Pancreas (tissue), 10 donors: ENCODE measurements around the gene UBE2H. TPM values are rescaled to one million over a fixed set of nuclear protein-coding genes. Genes with fewer than 3 reads are reported as not detected.
A peak's percentile ranks its signal among the peaks of the same experiment; 100 is the strongest.
"Not testable (repeated sequence)": the region's sequence is repeated elsewhere in the genome, so short reads cannot be mapped to it uniquely, and the experiment has no call there.

Experiments used
- ATAC-seq, 4 donors: fragments of 200-7000 bp; cut with Tn5 transposase; one replicate each; pipeline versions ENCODE4 v1.8.0 to v1.9.1; 2020; ENCODE audit warnings: mild to moderate bottlenecking in 4 of 4, moderate library complexity in 4 of 4
- DNase-seq, 6 donors: peaks; one replicate each; pipeline ENCODE4 v3.0.0-alpha.2; 2020
- FAIRE-seq: peaks from 2 replicates; lab custom pipeline; 2012; peaks lifted over from hg19 to GRCh38; lab: Jason Lieb, UNC
- H3K27ac ChIP-seq, 4 donors: fragments of 200-600 bp; sonication (generic); 1 replicate in 3 of 4; 2 replicates in 1 of 4; pipeline versions ENCODE4 v1.5.0 to v1.8.0; 2020
- H3K27me3 ChIP-seq, 4 donors: fragments of 200-600 bp; one replicate each; pipeline ENCODE4 v1.8.0; 2021
- H3K36me3 ChIP-seq, 3 donors: fragments of 200-600 bp; sonication (generic) in 1 of 3; one replicate each; pipeline versions ENCODE4 v1.5.0 to v1.8.0; 2020 to 2021
- H3K4me1 ChIP-seq, 3 donors: fragments of 200-600 bp; one replicate each; pipeline ENCODE4 v1.8.0; 2021
- H3K4me3 ChIP-seq, 4 donors: fragments of 200-600 bp; sonication (generic) in 2 of 4; one replicate each; pipeline versions ENCODE4 v1.5.0 to v1.8.0; 2020 to 2021
- H3K9me3 ChIP-seq, 4 donors: fragments of 200-600 bp; one replicate each; pipeline ENCODE4 v1.8.0; 2021
- CTCF ChIP-seq, 4 donors: fragments of 200-600 bp; sonication (generic) in 3 of 4; IDR thresholded peaks; one replicate each; pipeline versions ENCODE4 v1.5.0 to v1.8.0; 2021; ENCODE audit warnings: antibody characterized with exemption in 4 of 4
- WGBS, 2 donors: extraction: QIAGEN DNeasy Blood & Tissue Kit; methylation state at CpG; one replicate each; pipeline ENCODE4 v1.1.7; 2013; 5-methylcytosine and 5-hydroxymethylcytosine counted together
- intact Hi-C, 3 donors: fragments of 100-400 bp; cut with DNase I; formaldehyde crosslinking; loops; one replicate each; pipeline versions ENCODE4 v1.11.1 to v1.14.2; 2022
- polyA plus RNA-seq, 2 donors: library from polyadenylated mRNA; stranded (reverse); fragments of 200-250 nt; gene quantifications; one replicate each; pipeline ENCODE4 v1.2.3, GENCODE V29; 2013
- total RNA-seq, 6 donors: library from RNA; stranded (reverse); fragmentation: NEBNext Ultra II Directional in 4 of 6; extraction: Animal tissue kit (Norgen Biotek cat#: 25700) in 4 of 6; gene quantifications; one replicate each; pipeline versions ENCODE4 v1.2.1 to v1.2.4, GENCODE V29; 2021 to 2023
- donor health status: healthy with polysubstance abuse.
- donor health status: DM: no; HTN: no; CAD: no; lungs with moderate emphysema.
- donor health status: DM: no; HTN: no; CAD: no.
- donor health status: control.
- donor health status: control.
- donor health status: Bipolar disorder and iron deficiency.
- donor health status: DM: yes; HTN: yes; CAD: no.
- donor health status: DM: no; HTN: no; CAD: no.
- donor health status: DM: no; HTN: no; CAD: no.
- donor health status: DM: yes; HTN: yes; CAD: no.

UBE2H gene
- total and polyA plus RNA-seq, 8 donors = 16.7 to 85.6 (median 62.6) TPM

GRCh38 chr7:129796186-129796775, 156.5 kb downstream of the UBE2H start:
- intact Hi-C loops = no loop called here
- Histone ChIP-seq H3K4me1 (no peaks in the 10 kb centered on the region), H3K4me3 (no peak overlapping the region), H3K27me3 (no peaks in the 10 kb centered on the region), H3K9me3 (no peaks in the 10 kb centered on the region), H3K27ac (no peak overlapping the region), H3K36me3 (no peaks in the 10 kb centered on the region)
- no peak for TF ChIP-seq CTCF (IDR thresholded peaks at IDR 0.05)
- DNase-seq (peak in 1 of 6 donors; percentile 36), ATAC-seq (no peak), FAIRE-seq (no peak)
- 84 to 86% methylated on average over 9 of the region's 9 CpGs for WGBS, 2 donors

GRCh38 chr7:129794461-129794860, 158.3 kb downstream of the UBE2H start:
- H3K27me3 ChIP-seq, H3K27ac ChIP-seq, H3K36me3 ChIP-seq, H3K9me3 ChIP-seq, ATAC-seq, H3K4me1 ChIP-seq, intact Hi-C loops, FAIRE-seq, H3K4me3 ChIP-seq: not testable (repeated sequence)
- 87 to 91% methylated on average over 9 of the region's 9 CpGs for WGBS, 2 donors
- peak in 2 of 6 donors; percentile 19 to 26 for DNase-seq

GRCh38 chr7:129793506-129794310, 159.1 kb downstream of the UBE2H start:
- FAIRE-seq = no peak
- no peak for TF ChIP-seq CTCF (IDR thresholded peaks at IDR 0.05)
- peak in 2 of 6 donors; percentile 26 to 33 for DNase-seq

GRCh38 chr7:129792721-129793120, 160.0 kb downstream of the UBE2H start:
- Histone ChIP-seq H3K27ac (no peak overlapping the region), H3K4me1 (no peaks in the 10 kb centered on the region), H3K9me3 (no peaks in the 10 kb centered on the region), H3K27me3 (no peaks in the 10 kb centered on the region), H3K36me3 (no peaks in the 10 kb centered on the region), H3K4me3 (no peak overlapping the region)
- no peak for TF ChIP-seq CTCF (IDR thresholded peaks at IDR 0.05)
- DNase-seq (peak in 1 of 6 donors; percentile 32), FAIRE-seq (no peak), ATAC-seq (no peak)
- intact Hi-C loops = no loop called here
- WGBS, 2 donors = 82 to 83% methylated on average over 9 of the region's 9 CpGs

More at GRCh38 chr7:129793506-129794310, 159.1 kb downstream of the UBE2H start:
- no peaks in the 10 kb centered on the region for H3K9me3 ChIP-seq
- no peaks in the 10 kb centered on the region for H3K27me3 ChIP-seq
- intact Hi-C loops = no loop called here
- no peaks in the 10 kb centered on the region for H3K4me1 ChIP-seq
- no peaks in the 10 kb centered on the region for H3K36me3 ChIP-seq
- 66 to 73% methylated on average over 9 of the region's 9 CpGs for WGBS, 2 donors
- no peak overlapping the region for H3K4me3 ChIP-seq
- no peak for ATAC-seq
- H3K27ac ChIP-seq = no peak overlapping the region

- Histone ChIP-seq H3K36me3 (no peaks in the 10 kb centered on the region), H3K4me3 (no peak overlapping the region), H3K27ac (no peak overlapping the region), H3K27me3 (no peaks in the 10 kb centered on the region), H3K4me1 (no peaks in the 10 kb centered on the region), H3K9me3 (no peaks in the 10 kb centered on the region)
- intact Hi-C loops = no loop called here
- no peak for ATAC-seq
- no peak for FAIRE-seq
- no peak for TF ChIP-seq CTCF (IDR thresholded peaks at IDR 0.05)
- DNase-seq = peak in 1 of 6 donors; percentile 6
- WGBS, 2 donors = 87 to 93% methylated on average over 6 of the region's 6 CpGs
Measured at GRCh38 chr7:129790136-129790535, 162.6 kb downstream of the UBE2H start.
